HCT116 (cell line): ENCODE results near the gene CTBP2.

ENCODE experiments used
- EZH2 ChIP-seq: fragments of 200-600 bp; sonication (generic); IDR thresholded peaks from 2 replicates; pipeline ENCODE4 v1.6.1; 2017; ENCODE audit warnings: antibody characterized with exemption, mixed run types
- JUND ChIP-seq: IDR thresholded peaks from 2 replicates; pipeline ENCODE4 v1.6.1; 2012
- POLR2AphosphoS5 ChIP-seq: IDR thresholded peaks from 2 replicates; pipeline ENCODE4 v1.6.1; 2011; ENCODE audit warnings: mild to moderate bottlenecking, low read depth, low read length, moderate library complexity
- SP1 ChIP-seq: IDR thresholded peaks from 2 replicates; pipeline ENCODE4 v1.6.1; 2012; ENCODE audit warnings: low read depth
- TCF7L2 ChIP-seq: IDR thresholded peaks from 2 replicates; pipeline ENCODE4 v1.7.0; 2011; ENCODE audit warnings: borderline replicate concordance, inconsistent platforms; ENCODE audit not compliant: insufficient read depth, insufficient read length; ENCODE audit errors: extremely low read depth
- ZNF274 ChIP-seq: fragments of 200-500 bp; sonication (Bioruptor generic); IDR thresholded peaks from 2 replicates; pipeline ENCODE4 v1.6.1; 2014; ENCODE audit warnings: mild to moderate bottlenecking, low read depth, low read length, inconsistent platforms
- TF ChIP-seq, protein P1 (sequence below), 3 experiments: fragments of 200-600 bp in 1 of 3; sonication (generic) in 1 of 3; IDR thresholded peaks in 2 of 3; conservative IDR thresholded peaks in 1 of 3; 2 replicates each; pipeline ENCODE4 v1.5.1; 2012 to 2017; ENCODE audit warnings: low read depth in 2 of 3, low read length in 2 of 3, antibody characterized with exemption in 1 of 3, borderline replicate concordance in 1 of 3, control low read depth in 1 of 3, mild to moderate bottlenecking in 1 of 3, mixed read lengths in 1 of 3, mixed run types in 1 of 3, moderate library complexity in 1 of 3; ENCODE audit not compliant: insufficient read depth in 1 of 3
- TF ChIP-seq, protein P2 (sequence below): IDR thresholded peaks from 2 replicates; pipeline ENCODE4 v1.6.1; 2011; ENCODE audit warnings: mild to moderate bottlenecking, low read length, moderate library complexity; ENCODE audit not compliant: insufficient replicate concordance; ENCODE audit errors: extremely low read depth
- TF ChIP-seq, protein P3 (sequence below): IDR thresholded peaks from 2 replicates; pipeline ENCODE4 v1.6.1; 2012

DNA sequence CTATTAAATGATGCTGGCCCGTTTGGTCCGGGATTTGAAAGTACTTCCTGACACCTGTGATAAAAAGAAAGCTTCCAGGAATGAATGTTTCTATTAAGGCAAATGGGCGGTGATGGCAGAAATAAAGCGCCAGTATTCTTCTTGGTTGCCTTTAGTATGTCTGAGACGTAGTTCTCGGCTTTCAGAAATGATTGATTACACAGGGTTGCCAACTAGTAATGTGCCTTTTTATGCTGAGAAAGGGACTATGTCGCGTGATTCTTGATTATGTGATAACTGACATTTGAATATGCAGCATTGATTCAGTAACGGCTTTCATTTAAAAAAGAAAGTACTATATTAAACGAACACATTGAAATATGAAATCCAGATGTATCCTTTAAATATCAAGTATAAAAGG, 204.5 kb downstream of the CTBP2 start:
- TF ChIP-seq, protein P1, sequence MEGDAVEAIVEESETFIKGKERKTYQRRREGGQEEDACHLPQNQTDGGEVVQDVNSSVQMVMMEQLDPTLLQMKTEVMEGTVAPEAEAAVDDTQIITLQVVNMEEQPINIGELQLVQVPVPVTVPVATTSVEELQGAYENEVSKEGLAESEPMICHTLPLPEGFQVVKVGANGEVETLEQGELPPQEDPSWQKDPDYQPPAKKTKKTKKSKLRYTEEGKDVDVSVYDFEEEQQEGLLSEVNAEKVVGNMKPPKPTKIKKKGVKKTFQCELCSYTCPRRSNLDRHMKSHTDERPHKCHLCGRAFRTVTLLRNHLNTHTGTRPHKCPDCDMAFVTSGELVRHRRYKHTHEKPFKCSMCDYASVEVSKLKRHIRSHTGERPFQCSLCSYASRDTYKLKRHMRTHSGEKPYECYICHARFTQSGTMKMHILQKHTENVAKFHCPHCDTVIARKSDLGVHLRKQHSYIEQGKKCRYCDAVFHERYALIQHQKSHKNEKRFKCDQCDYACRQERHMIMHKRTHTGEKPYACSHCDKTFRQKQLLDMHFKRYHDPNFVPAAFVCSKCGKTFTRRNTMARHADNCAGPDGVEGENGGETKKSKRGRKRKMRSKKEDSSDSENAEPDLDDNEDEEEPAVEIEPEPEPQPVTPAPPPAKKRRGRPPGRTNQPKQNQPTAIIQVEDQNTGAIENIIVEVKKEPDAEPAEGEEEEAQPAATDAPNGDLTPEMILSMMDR (IDR thresholded peaks at IDR 0.05 in 2 of 3, conservative IDR thresholded peaks at IDR 0.05 in 1 of 3; ENCODE audit: borderline replicate concordance in 1 of 3, insufficient read depth in 1 of 3, low read depth in 2 of 3, low read length in 2 of 3): no peak
- no peak for TF ChIP-seq EZH2
- TF ChIP-seq, protein P2, sequence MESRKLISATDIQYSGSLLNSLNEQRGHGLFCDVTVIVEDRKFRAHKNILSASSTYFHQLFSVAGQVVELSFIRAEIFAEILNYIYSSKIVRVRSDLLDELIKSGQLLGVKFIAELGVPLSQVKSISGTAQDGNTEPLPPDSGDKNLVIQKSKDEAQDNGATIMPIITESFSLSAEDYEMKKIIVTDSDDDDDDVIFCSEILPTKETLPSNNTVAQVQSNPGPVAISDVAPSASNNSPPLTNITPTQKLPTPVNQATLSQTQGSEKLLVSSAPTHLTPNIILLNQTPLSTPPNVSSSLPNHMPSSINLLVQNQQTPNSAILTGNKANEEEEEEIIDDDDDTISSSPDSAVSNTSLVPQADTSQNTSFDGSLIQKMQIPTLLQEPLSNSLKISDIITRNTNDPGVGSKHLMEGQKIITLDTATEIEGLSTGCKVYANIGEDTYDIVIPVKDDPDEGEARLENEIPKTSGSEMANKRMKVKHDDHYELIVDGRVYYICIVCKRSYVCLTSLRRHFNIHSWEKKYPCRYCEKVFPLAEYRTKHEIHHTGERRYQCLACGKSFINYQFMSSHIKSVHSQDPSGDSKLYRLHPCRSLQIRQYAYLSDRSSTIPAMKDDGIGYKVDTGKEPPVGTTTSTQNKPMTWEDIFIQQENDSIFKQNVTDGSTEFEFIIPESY: no peak
- no peak for TF ChIP-seq TCF7L2
- TF ChIP-seq SP1: no peak
- no peak for TF ChIP-seq POLR2AphosphoS5
- TF ChIP-seq JUND: no peak
- TF ChIP-seq, protein P3, sequence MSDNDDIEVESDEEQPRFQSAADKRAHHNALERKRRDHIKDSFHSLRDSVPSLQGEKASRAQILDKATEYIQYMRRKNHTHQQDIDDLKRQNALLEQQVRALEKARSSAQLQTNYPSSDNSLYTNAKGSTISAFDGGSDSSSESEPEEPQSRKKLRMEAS: no peak
- no peak for TF ChIP-seq ZNF274
